ENCODE measurements around the gene WDR46.

WDR46 gene

DNA sequence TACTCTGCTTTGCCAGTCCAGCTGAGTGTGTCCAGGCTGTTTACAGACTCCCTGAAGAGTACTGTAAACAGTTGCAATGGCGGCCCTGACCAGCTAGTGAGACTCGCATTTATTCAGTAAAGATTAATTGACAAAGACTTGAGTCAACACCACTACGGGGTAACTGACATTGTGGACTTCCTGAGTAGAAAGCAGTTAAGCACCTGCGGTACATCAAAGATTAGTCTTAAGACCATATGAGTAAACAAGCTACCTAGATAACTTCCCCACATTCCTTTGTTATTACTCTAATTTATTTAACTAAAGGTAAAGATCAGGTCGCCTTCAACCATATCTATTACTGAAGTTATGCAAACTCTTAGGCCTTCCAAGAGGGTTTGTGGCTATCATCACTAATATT is 30.0 kb downstream of the WDR46 start:
- no peak for DNase-seq

- no peak for DNase-seq
Observed at GRCh38 chr6:33254591-33254990, 34.4 kb downstream of the WDR46 start.

- DNase-seq, result no peak
Observed at GRCh38 chr6:33252759-33253158, 36.3 kb downstream of the WDR46 start.

- no peak for DNase-seq
Observed at GRCh38 chr6:33251395-33252012, 37.5 kb downstream of the WDR46 start.

DNA sequence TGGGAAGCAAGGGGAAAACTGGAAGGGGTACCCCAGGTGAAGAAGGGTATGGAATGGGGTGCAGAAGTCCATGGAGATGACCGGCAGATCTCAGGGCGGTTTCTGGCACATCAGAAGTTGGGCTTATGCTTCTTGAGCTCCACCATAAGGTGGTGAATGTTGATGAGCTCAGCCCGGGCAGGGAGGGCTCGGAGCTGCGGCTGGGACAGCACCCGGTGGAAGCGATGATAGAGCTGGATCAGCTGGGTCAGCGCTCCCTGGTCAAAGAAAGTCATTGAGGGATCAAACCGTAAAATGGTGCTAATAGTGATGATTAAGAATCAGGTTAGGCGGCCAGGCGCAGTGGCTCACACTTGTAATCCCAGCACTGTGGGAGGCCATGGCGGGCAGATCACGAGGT is 38.3 kb downstream of the WDR46 start:
- DNase-seq, result no peak

DNA sequence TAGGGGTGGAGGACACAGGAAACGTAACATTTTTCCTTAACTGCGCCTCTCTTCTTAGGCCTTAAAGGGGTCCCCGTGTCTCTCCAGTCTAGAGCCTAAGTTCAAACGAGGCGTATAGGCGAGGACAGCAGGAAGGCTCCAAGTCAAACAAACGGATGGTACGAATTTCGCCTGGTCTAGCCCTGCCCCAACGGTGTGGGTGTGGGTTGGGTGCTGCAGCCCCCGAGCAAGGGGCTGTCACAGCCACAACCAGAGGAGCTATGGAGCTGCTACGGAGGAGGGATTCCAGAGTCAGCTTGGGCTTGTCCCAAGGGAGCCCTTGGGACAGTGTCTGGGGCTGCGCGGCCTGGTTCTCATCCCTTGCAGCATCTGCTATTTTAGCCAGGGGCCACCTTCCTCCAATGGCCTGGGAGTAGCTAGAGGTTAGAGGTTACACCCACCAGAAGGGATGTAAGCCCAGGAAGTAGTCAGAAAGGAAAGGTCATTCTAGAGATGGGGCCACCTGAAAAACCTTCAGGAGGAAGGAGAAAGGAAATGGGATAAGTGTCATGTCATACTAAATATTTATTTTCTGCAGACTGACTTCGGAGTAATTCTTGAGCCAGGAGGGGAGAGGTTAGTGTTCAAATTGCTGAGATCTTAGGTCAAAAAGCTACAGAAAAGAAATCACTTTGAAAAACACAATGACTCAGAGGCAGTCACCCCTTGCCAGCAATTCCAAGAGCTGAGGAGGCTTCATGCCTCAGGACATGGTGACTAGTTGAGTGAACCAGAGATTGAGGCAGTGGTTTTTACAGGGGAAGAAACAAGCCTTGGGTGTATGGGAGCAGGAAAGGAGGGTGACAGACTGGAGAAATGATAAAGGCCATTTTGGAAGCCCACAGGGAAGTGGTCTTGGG is 39.1 kb downstream of the WDR46 start:
- peak; percentile 38 to 78 for DNase-seq

- peak; percentile 99 for DNase-seq
Observed at GRCh38 chr6:33248932-33249731, 39.9 kb downstream of the WDR46 start.

GRCh38 chr6:33248643-33248931 is 40.5 kb downstream of the WDR46 start:
- peak; percentile 71 to 73 for DNase-seq

DNA sequence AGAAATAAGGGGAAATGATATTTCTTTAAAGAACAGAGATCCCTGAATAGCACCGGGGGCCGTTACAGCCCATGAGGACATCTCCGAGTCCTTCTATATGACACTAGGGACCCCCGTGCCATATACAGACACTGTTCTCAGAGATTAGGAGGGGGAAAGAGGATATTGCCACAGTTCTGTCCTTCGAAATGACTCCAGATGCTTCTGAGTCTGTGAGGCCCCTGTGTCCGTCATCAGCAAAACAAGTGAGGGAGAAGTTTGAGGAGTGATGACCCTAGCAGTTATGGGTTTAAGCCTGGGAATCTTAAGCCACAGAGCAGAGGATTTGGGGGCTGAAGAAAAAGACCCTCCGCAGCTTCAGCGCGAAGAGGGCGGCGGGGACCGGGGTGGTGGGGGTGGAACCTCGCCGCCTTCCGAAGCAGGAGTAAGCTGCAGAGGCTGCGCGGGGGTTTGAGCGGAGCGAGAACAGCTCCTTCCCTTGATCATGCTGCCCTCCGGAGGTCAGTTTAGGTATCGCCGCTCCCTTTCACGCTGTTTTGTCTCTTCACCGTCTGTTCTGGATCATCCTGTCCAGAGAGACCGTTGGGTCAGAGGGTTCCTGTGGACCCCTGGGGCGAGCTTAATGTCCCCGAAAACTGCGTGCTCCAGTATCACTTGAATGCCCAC is 40.9 kb downstream of the WDR46 start:
- peak; percentile 78 to 89 for DNase-seq

- no peak for DNase-seq
Observed at GRCh38 chr6:33243476-33243875, 45.6 kb downstream of the WDR46 start.

DNA sequence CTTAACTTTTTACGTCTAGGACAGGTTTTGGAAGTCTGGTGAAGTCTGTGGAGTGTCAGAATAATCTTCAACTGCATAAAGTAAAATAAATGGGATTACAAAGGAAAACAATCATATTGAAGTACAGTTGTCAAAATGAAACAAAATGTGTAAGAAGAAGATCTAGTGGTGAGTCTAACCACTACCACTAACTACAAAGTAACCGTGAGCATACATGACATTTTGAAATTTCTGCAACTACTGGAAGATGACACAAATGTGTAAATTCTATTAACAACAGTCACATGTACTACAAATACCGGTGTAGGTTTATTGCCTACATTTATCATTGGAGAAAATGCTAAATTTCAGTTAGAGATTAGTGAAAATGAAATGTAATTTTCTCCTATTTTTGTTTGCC is 47.1 kb downstream of the WDR46 start:
- DNase-seq, result no peak

DNA sequence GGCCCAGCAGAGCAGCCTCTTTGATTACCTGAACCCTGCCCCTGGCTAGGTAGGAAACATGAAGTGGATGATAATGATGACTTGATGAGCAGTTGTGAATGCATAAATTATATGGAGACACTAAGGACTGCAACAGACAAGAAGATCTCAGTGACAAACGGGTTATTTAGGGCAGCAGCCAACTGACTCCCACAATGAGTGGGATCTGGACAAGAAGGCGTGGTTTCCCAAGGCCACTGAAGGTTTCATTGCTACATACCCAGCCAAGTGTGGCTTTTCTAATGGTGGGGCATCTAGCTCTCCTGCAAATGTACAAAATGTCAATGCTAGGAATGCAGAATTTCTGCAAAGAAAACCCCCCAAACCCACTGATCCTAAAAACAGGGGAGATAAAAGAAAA is 51.3 kb downstream of the WDR46 start:
- no peak for DNase-seq

DNA sequence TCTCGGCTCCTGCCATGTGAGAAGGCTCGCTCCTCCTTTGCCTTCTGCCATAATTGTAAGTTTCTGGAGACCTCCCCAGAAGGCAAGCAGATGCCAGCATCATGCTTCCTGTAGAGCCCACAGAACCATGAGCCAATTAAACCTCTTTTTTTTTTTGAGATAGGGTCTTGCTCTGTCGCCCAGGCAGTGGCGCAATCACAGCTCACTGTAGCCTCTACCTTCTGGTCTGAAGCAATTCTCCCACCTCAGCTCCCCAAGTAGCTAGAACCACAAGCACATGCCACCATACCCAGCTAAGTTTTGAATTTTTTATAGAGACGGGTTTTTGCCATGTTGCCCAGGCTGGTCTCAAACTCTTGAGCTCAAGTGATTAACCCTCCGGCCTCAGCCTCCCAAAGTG is 52.2 kb downstream of the WDR46 start:
- no peak for DNase-seq

DNA sequence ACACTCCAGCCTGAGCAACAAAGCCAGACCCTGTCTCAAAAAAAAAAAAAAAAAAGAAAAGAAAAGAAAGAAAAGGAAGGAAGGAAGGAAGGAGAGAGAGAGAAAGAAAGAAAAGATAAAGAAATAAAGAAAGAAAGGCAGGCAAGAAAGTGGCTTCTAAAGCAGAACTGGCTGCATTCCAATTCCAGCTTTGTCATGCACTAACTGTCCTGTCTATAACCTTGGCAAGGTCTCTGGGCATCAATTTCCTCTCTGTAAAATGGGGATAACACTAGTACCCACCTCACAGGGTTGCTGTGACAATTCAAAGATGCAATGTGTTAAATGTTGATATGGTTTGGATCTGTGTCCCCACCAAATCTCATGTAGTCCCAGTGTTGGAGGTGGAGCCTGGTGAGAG is 52.7 kb downstream of the WDR46 start:
- DNase-seq, result no peak

- peak in 1 of 2 experiments; percentile 29 for DNase-seq
Observed at GRCh38 chr6:33235221-33235634, 53.8 kb downstream of the WDR46 start.

Data from NCI-H524 (cell line).